GM10266 (cell line): ENCODE results near the gene HORMAD1.
"Not testable (repeated sequence)": the region's sequence is repeated elsewhere in the genome, so short reads cannot be mapped to it uniquely, and the experiment has no call there.

Experiments
- DNase-seq: peaks from one replicate; pipeline ENCODE4 v3.0.0; 2012; ENCODE audit errors: extremely low spot score
- TF ChIP-seq, protein P1 (sequence below): IDR thresholded peaks from 2 replicates; pipeline ENCODE4 v1.5.1; 2012; ENCODE audit warnings: mild to moderate bottlenecking, low read depth; ENCODE audit not compliant: control insufficient read depth, insufficient read depth; ENCODE audit errors: missing control alignments

HORMAD1 gene

DNA sequence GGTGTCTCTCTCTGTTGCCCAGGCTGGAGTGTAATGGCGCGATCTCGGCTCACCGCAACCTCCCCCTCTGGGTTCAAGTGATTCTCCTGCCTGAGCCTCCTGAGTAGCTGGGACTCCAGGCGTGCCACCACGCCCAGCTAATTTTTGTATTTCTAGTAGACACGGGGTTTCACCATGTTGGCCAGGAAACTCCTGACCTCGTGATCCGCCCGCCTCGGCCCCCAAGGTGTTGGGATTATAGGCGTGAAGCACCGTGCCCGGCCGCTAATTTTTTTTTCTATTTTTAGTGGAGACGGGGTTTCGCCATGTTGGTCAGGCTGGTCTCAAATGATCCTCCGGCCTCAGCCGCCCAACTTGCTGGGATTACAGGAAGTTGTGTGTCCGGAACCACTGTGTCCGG is 597 bp downstream of the HORMAD1 start:
- TF ChIP-seq, protein P1, sequence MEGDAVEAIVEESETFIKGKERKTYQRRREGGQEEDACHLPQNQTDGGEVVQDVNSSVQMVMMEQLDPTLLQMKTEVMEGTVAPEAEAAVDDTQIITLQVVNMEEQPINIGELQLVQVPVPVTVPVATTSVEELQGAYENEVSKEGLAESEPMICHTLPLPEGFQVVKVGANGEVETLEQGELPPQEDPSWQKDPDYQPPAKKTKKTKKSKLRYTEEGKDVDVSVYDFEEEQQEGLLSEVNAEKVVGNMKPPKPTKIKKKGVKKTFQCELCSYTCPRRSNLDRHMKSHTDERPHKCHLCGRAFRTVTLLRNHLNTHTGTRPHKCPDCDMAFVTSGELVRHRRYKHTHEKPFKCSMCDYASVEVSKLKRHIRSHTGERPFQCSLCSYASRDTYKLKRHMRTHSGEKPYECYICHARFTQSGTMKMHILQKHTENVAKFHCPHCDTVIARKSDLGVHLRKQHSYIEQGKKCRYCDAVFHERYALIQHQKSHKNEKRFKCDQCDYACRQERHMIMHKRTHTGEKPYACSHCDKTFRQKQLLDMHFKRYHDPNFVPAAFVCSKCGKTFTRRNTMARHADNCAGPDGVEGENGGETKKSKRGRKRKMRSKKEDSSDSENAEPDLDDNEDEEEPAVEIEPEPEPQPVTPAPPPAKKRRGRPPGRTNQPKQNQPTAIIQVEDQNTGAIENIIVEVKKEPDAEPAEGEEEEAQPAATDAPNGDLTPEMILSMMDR: no peak
- no peak for DNase-seq

DNA sequence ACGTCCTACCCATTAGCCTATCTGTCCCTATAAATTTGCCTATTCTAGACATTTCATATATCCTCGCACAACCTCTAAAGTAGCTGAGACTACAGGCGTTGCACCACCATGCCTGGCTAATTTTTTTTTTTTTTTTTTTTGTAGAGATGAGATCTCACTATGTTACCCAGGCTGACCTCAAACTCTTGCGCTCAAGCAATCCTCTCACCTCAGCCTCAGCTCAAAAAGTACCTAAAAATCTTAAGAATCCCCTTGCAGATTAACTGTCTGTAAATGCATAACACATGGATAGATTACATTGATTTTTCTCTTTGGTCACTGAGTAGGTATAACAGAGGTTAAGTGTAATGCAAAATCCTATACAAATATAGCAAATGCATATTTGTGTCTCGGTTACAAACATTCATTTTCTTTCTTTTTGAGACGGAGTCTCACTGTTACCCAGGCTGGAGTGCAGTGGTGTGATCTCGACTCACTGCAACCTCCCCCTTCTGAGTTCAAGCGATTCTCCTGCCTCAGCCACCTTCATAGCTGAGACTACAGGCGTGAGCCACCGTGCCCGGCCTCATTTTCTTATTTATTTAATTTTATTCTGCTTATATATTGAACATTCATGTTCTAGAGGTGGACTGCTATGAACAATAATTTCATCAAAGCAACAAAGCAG is 2.3 kb downstream of the HORMAD1 start:
- TF ChIP-seq, protein P1: no peak
- no peak for DNase-seq

DNA sequence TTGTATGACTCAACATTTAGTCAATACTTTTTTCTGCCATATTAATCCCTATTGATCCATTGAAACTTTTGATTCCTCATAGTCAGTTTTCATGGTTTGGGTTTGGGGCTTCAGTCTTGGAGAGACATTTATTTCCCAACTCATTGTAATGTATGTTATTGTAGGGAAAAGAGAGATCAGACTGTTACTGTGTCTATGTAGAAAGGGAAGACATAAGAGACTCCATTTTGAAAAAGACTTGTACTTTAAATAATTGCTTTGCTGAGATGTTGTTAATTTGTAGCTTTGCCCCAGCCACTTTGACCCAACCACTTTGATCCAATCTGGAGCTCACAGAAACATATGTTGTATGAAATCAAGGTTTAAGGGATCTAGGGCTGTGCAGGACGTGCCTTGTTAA is 11.7 kb downstream of the HORMAD1 start:
- DNase-seq: not testable (repeated sequence)

DNA sequence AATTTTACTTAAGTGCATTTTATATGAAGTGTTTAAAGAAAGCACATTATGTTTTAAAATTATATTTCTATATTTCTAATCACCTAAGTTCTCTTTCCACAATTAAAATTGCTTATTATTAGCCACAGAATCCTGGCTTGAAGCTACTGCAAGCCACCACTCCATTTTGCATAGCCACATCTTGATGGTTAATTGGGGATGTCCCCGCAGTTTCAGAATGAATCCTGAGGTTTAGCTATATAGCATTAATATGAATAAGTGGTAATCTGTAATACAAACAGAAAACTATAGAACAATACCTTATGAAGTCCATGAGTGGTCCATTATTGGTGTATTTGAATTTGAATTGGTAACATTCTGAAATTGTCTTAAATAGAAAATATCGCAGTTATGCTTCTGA is 12.1 kb downstream of the HORMAD1 start:
- TF ChIP-seq, protein P1: no peak
- peak; percentile 43 for DNase-seq

DNA sequence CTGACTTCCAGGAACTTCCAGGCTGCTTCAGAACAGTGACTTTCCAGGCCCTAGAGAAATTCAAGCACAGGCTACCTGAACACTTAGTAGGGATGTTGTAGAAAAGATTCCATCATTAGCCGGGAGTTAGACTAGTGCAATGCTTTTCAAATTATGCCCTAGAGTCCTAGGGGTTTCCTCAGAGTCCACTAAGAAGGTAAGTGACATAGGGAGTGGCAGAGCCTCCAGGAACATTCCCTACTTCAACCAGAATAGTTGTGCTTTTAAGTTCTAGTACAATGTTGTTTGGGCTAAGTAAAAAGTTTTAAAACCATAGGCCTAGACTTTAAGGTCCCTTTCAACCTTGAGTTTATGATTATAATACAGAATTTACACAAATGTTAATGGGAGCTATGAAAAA is 14.6 kb downstream of the HORMAD1 start:
- TF ChIP-seq, protein P1: no peak
- DNase-seq: no peak

DNA sequence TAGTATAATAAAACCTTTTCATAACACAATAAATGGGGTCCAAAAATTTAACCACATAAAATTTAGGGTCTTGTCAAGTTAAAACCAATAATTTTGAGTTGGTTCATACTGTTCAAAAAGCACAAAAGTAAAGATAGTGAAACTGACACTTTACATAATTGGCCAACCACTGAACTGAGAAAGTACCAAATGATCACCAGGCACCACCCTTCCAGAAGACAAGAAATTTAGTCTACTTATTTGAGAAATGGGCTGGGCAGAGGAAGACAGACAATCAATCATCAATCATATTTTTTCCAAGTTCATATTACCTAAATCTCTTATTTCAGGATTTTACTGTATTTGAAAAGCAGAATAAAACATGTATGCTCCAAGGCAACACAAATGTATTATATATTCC is 17.3 kb downstream of the HORMAD1 start:
- DNase-seq: no peak

DNA sequence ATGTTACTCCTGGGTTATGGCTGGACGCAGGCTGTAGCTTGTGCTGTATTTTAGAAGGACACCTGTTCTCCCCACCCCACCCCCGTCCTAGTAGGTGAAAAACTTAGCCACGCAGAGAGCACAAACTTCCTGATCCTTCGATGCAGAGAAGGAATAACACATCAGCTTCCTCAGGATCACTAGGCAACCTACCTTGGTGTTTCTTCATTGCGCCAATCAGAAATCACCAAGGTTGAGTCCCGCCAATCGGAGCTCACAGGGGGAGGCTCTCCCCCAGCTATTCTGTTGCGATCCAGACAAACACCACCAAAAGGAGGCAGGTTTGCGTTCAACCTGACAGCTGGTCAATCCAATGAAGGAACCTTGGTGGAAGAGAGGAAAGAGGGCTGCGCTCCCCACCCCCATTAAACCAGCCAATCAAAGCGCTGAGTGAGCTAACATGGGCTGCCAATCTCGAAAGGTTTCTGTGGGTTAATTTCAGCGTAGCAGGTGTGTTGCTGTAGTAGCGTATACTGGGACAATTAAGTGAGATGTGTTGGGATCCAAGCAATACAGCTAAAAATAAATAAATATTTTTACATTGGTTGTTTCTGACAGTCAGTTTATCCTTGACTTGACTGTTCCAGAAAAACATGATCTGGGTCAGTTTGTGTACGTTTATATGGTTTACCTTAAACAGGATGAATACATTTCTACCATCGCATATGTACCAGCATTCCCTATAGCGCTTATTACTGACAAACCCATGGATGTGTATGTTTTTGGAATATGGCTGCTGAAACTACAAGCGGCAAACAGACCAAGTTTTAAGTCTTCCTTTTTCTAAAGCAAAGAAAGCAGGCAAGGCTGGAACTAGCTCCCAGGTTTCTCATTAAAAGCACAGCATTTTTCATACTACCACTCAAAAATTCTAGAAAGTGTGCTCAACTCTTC is 23.4 kb downstream of the HORMAD1 start, which contains the start of gene GOLPH3L:
GOLPH3L (minus strand) TSS at position 160 of the 933 bp plus-strand sequence. CDS start 2,316 bp downstream, outside the sequence.
- DNase-seq: peak; percentile 89
- TF ChIP-seq, protein P1: no peak

More for the DNA sequence above, 17.3 kb downstream of the HORMAD1 start:
- TF ChIP-seq, protein P1: no peak
